ENCODE measurements around the gene WFDC1. TPM values are rescaled to one million over a fixed set of nuclear protein-coding genes. Genes with fewer than 3 reads are reported as not detected.

The WFDC1 gene
- polyA plus RNA-seq, 2 donors: 4.0 to 4.5 TPM

GRCh38 chr16:84320511-84320910 lies 25.8 kb downstream of the WFDC1 start:
- Histone ChIP-seq H3K4me3 (ENCODE audit: low read depth in 1 of 2, low read length in 2 of 2) (no peak overlapping the region), H3K36me3 (ENCODE audit: control insufficient read depth in 2 of 2, insufficient read depth in 2 of 2, low read length in 1 of 2) (no peaks in the 10 kb centered on the region), H3K9me3 (ENCODE audit: control insufficient read depth in 2 of 2, insufficient read depth in 1 of 2, low read depth in 1 of 2, low read length in 1 of 2) (peaks cover 0 to 10% of the 10 kb centered on the region in 2 donors), H3K27me3 (ENCODE audit: control insufficient read depth in 1 of 2, insufficient read depth in 2 of 2, low read length in 2 of 2) (no peaks in the 10 kb centered on the region), H3K4me1 (ENCODE audit: control insufficient read depth in 2 of 2, insufficient read depth in 2 of 2, low read length in 1 of 2) (no peaks in the 10 kb centered on the region), H3K27ac (ENCODE audit: low read depth in 2 of 2, low read length in 1 of 2) (no peak overlapping the region)
- WGBS, 2 donors: 82 to 84% methylated on average over 5 of the region's 5 CpGs

GRCh38 chr16:84321932-84322331 lies 27.3 kb downstream of the WFDC1 start:
- H3K9me3 ChIP-seq (ENCODE audit: control insufficient read depth in 2 of 2, insufficient read depth in 1 of 2, low read depth in 1 of 2, low read length in 1 of 2): peaks cover 0 to 10% of the 10 kb centered on the region in 2 donors
- H3K4me3 ChIP-seq (ENCODE audit: low read depth in 1 of 2, low read length in 2 of 2): no peak overlapping the region
- no peak overlapping the region for H3K27ac ChIP-seq (ENCODE audit: low read depth in 2 of 2, low read length in 1 of 2)
- H3K36me3 ChIP-seq (ENCODE audit: control insufficient read depth in 2 of 2, insufficient read depth in 2 of 2, low read length in 1 of 2): no peaks in the 10 kb centered on the region
- H3K27me3 ChIP-seq (ENCODE audit: control insufficient read depth in 1 of 2, insufficient read depth in 2 of 2, low read length in 2 of 2): no peaks in the 10 kb centered on the region
- WGBS, 2 donors: 54 to 56% methylated on average over 4 of the region's 4 CpGs
- no peaks in the 10 kb centered on the region for H3K4me1 ChIP-seq (ENCODE audit: control insufficient read depth in 2 of 2, insufficient read depth in 2 of 2, low read length in 1 of 2)

GRCh38 chr16:84322749-84323148 lies 28.1 kb downstream of the WFDC1 start:
- no peaks in the 10 kb centered on the region for H3K4me1 ChIP-seq (ENCODE audit: control insufficient read depth in 2 of 2, insufficient read depth in 2 of 2, low read length in 1 of 2)
- no peak overlapping the region for H3K27ac ChIP-seq (ENCODE audit: low read depth in 2 of 2, low read length in 1 of 2)
- H3K4me3 ChIP-seq (ENCODE audit: low read depth in 1 of 2, low read length in 2 of 2): no peak overlapping the region
- peaks cover 0 to 9% of the 10 kb centered on the region in 2 donors for H3K9me3 ChIP-seq (ENCODE audit: control insufficient read depth in 2 of 2, insufficient read depth in 1 of 2, low read depth in 1 of 2, low read length in 1 of 2)
- WGBS, 2 donors: 81 to 84% methylated on average over 4 of the region's 4 CpGs
- H3K36me3 ChIP-seq (ENCODE audit: control insufficient read depth in 2 of 2, insufficient read depth in 2 of 2, low read length in 1 of 2): no peaks in the 10 kb centered on the region
- H3K27me3 ChIP-seq (ENCODE audit: control insufficient read depth in 1 of 2, insufficient read depth in 2 of 2, low read length in 2 of 2): no peaks in the 10 kb centered on the region

- H3K4me3 ChIP-seq (ENCODE audit: low read depth in 1 of 2, low read length in 2 of 2): no peak overlapping the region
- no peak overlapping the region for H3K27ac ChIP-seq (ENCODE audit: low read depth in 2 of 2, low read length in 1 of 2)
- H3K9me3 ChIP-seq (ENCODE audit: control insufficient read depth in 2 of 2, insufficient read depth in 1 of 2, low read depth in 1 of 2, low read length in 1 of 2): peaks cover 0 to 3% of the 10 kb centered on the region in 2 donors
- 70 to 77% methylated on average over 7 of the region's 7 CpGs for whole genome bisulfite sequencing, 2 donors
- no peaks in the 10 kb centered on the region for H3K27me3 ChIP-seq (ENCODE audit: control insufficient read depth in 1 of 2, insufficient read depth in 2 of 2, low read length in 2 of 2)
- H3K36me3 ChIP-seq (ENCODE audit: control insufficient read depth in 2 of 2, insufficient read depth in 2 of 2, low read length in 1 of 2): no peaks in the 10 kb centered on the region
- H3K4me1 ChIP-seq (ENCODE audit: control insufficient read depth in 2 of 2, insufficient read depth in 2 of 2, low read length in 1 of 2): no peaks in the 10 kb centered on the region
Observed at GRCh38 chr16:84323606-84324005, 28.9 kb downstream of the WFDC1 start.

- Histone ChIP-seq H3K27ac (ENCODE audit: low read depth in 2 of 2, low read length in 1 of 2) (no peak overlapping the region), H3K4me3 (ENCODE audit: low read depth in 1 of 2, low read length in 2 of 2) (no peak overlapping the region), H3K27me3 (ENCODE audit: control insufficient read depth in 1 of 2, insufficient read depth in 2 of 2, low read length in 2 of 2) (no peaks in the 10 kb centered on the region), H3K4me1 (ENCODE audit: control insufficient read depth in 2 of 2, insufficient read depth in 2 of 2, low read length in 1 of 2) (no peaks in the 10 kb centered on the region), H3K36me3 (ENCODE audit: control insufficient read depth in 2 of 2, insufficient read depth in 2 of 2, low read length in 1 of 2) (no peaks in the 10 kb centered on the region), H3K9me3 (ENCODE audit: control insufficient read depth in 2 of 2, insufficient read depth in 1 of 2, low read depth in 1 of 2, low read length in 1 of 2) (no peaks in the 10 kb centered on the region)
- 42 to 49% methylated on average over 2 of the region's 2 CpGs for WGBS, 2 donors
Observed at GRCh38 chr16:84324434-84325262, 30.0 kb downstream of the WFDC1 start.

DNA sequence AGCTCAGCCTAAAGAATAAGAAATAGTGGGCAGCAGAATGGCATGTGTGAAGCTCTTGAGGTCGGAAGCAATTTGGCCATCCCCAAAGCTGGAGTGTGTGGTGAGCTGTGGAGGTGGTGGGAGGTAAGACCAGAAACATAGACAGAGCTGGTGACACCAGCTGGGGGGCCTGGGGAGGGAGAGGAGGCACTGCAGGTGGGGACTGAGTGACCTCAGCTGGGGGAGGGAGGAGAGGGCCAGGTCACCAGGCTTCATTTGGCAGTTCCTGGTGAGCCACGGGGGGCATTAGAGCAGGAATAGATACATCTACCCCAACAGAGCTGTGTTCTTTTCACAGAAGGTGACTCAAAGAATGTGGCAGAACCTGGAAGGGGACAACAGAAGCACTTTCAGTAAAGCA lies 31.9 kb downstream of the WFDC1 start:
- no peaks in the 10 kb centered on the region for H3K36me3 ChIP-seq (ENCODE audit: control insufficient read depth in 2 of 2, insufficient read depth in 2 of 2, low read length in 1 of 2)
- no peak overlapping the region for H3K4me3 ChIP-seq (ENCODE audit: low read depth in 1 of 2, low read length in 2 of 2)
- H3K27me3 ChIP-seq (ENCODE audit: control insufficient read depth in 1 of 2, insufficient read depth in 2 of 2, low read length in 2 of 2): no peaks in the 10 kb centered on the region
- 78% methylated on average over 2 of the region's 2 CpGs for WGBS, 2 donors
- H3K4me1 ChIP-seq (ENCODE audit: control insufficient read depth in 2 of 2, insufficient read depth in 2 of 2, low read length in 1 of 2): no peaks in the 10 kb centered on the region
- H3K9me3 ChIP-seq (ENCODE audit: control insufficient read depth in 2 of 2, insufficient read depth in 1 of 2, low read depth in 1 of 2, low read length in 1 of 2): no peaks in the 10 kb centered on the region
- H3K27ac ChIP-seq (ENCODE audit: low read depth in 2 of 2, low read length in 1 of 2): no peak overlapping the region

DNA sequence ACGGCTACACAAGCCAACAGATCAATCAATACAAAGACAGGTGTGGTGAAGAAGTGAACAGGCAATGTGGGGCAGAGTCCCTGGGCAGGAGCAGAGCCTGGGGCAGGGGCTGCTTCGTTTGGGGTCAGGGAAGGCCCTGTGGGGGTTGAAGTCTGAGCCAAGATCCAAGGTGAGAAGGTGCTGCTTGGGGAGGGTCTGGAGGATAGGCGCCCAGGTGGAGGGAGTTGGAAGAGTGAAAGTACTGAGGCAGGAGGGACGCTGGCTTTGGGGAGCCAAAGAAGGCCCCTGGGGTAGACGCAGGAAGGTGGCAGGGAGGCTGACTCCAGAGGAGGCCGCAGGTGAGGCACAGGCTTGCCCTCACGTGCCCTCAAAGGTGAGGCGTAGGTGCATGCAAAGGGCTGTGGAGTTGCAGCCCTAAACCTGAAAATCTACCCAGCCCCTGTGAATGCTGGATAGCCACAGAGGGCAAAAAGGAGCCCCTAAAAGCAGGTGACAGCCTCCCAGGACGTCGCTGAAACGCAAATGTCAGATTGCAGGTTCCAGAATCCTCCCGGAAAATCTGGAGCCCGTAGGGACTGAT lies 33.3 kb downstream of the WFDC1 start:
- no peaks in the 10 kb centered on the region for H3K4me1 ChIP-seq (ENCODE audit: control insufficient read depth in 2 of 2, insufficient read depth in 2 of 2, low read length in 1 of 2)
- H3K27me3 ChIP-seq (ENCODE audit: control insufficient read depth in 1 of 2, insufficient read depth in 2 of 2, low read length in 2 of 2): no peaks in the 10 kb centered on the region
- no peaks in the 10 kb centered on the region for H3K36me3 ChIP-seq (ENCODE audit: control insufficient read depth in 2 of 2, insufficient read depth in 2 of 2, low read length in 1 of 2)
- H3K9me3 ChIP-seq (ENCODE audit: control insufficient read depth in 2 of 2, insufficient read depth in 1 of 2, low read depth in 1 of 2, low read length in 1 of 2): no peaks in the 10 kb centered on the region
- WGBS, 2 donors: 69 to 70% methylated on average over 13 of the region's 13 CpGs
- H3K27ac ChIP-seq (ENCODE audit: low read depth in 2 of 2, low read length in 1 of 2): no peak overlapping the region
- no peak overlapping the region for H3K4me3 ChIP-seq (ENCODE audit: low read depth in 1 of 2, low read length in 2 of 2)

GRCh38 chr16:84329016-84329415 lies 34.3 kb downstream of the WFDC1 start:
- 92 to 94% methylated on average over 8 of the region's 8 CpGs for WGBS, 2 donors
- H3K36me3 ChIP-seq (ENCODE audit: control insufficient read depth in 2 of 2, insufficient read depth in 2 of 2, low read length in 1 of 2): no peaks in the 10 kb centered on the region

GRCh38 chr16:84329843-84330684 lies 35.4 kb downstream of the WFDC1 start:
- no peaks in the 10 kb centered on the region for H3K4me1 ChIP-seq (ENCODE audit: control insufficient read depth in 2 of 2, insufficient read depth in 2 of 2, low read length in 1 of 2)

More at GRCh38 chr16:84329016-84329415, 34.3 kb downstream of the WFDC1 start:
- Histone ChIP-seq H3K27ac (ENCODE audit: low read depth in 2 of 2, low read length in 1 of 2) (no peak overlapping the region), H3K4me3 (ENCODE audit: low read depth in 1 of 2, low read length in 2 of 2) (no peak overlapping the region), H3K27me3 (ENCODE audit: control insufficient read depth in 1 of 2, insufficient read depth in 2 of 2, low read length in 2 of 2) (no peaks in the 10 kb centered on the region), H3K9me3 (ENCODE audit: control insufficient read depth in 2 of 2, insufficient read depth in 1 of 2, low read depth in 1 of 2, low read length in 1 of 2) (no peaks in the 10 kb centered on the region), H3K4me1 (ENCODE audit: control insufficient read depth in 2 of 2, insufficient read depth in 2 of 2, low read length in 1 of 2) (no peaks in the 10 kb centered on the region)

More at GRCh38 chr16:84329843-84330684, 35.4 kb downstream of the WFDC1 start:
- no peak overlapping the region for H3K27ac ChIP-seq (ENCODE audit: low read depth in 2 of 2, low read length in 1 of 2)
- WGBS, 2 donors: 77 to 79% methylated on average over 18 of the region's 18 CpGs
- no peak overlapping the region for H3K4me3 ChIP-seq (ENCODE audit: low read depth in 1 of 2, low read length in 2 of 2)
- no peaks in the 10 kb centered on the region for H3K36me3 ChIP-seq (ENCODE audit: control insufficient read depth in 2 of 2, insufficient read depth in 2 of 2, low read length in 1 of 2)
- no peaks in the 10 kb centered on the region for H3K9me3 ChIP-seq (ENCODE audit: control insufficient read depth in 2 of 2, insufficient read depth in 1 of 2, low read depth in 1 of 2, low read length in 1 of 2)
- no peaks in the 10 kb centered on the region for H3K27me3 ChIP-seq (ENCODE audit: control insufficient read depth in 1 of 2, insufficient read depth in 2 of 2, low read length in 2 of 2)
